Neural cell (in vitro differentiated cells): Measurements from ENCODE around the gene TMBIM1.

Experiments
- EP300 ChIP-seq: fragments of 450-650 bp; conservative IDR thresholded peaks from 2 replicates; pipeline ENCODE4 v1.6.1; 2014; ENCODE audit warnings: antibody characterized with exemption, mild to moderate bottlenecking, moderate library complexity; ENCODE audit not compliant: poor library complexity, severe bottlenecking
- EZH2 ChIP-seq: fragments of 200-600, 300-800 bp; shearing (Covaris generic), sonication (generic); IDR thresholded peaks from 2 replicates; pipeline ENCODE4 v1.6.1; 2014; ENCODE audit warnings: antibody characterized with exemption, low read length, borderline replicate concordance, mild to moderate bottlenecking; ENCODE audit not compliant: insufficient read depth, poor library complexity, severe bottlenecking
- MXI1 ChIP-seq: fragments of 450-650 bp; conservative IDR thresholded peaks from 2 replicates; pipeline ENCODE4 v1.6.1; 2014; ENCODE audit warnings: antibody characterized with exemption, mild to moderate bottlenecking; ENCODE audit not compliant: poor library complexity, severe bottlenecking
- POLR2AphosphoS5 ChIP-seq: IDR thresholded peaks from 2 replicates; pipeline ENCODE4 v1.6.1; 2012
- RAD21 ChIP-seq: fragments of 450-650 bp; conservative IDR thresholded peaks from 2 replicates; pipeline ENCODE4 v1.6.1; 2014; ENCODE audit warnings: antibody characterized with exemption, mild to moderate bottlenecking, moderate library complexity
- SMC3 ChIP-seq: fragments of 450-650 bp; conservative IDR thresholded peaks from 2 replicates; pipeline ENCODE4 v1.6.1; 2014; ENCODE audit warnings: antibody characterized with exemption, mild to moderate bottlenecking, moderate library complexity; ENCODE audit not compliant: poor library complexity
- TAF1 ChIP-seq: IDR thresholded peaks from 2 replicates; pipeline ENCODE4 v1.6.1; 2012; ENCODE audit warnings: low read depth
- TF ChIP-seq, protein P1 (sequence below): fragments of 450-650 bp; IDR thresholded peaks from 2 replicates; pipeline ENCODE4 v1.5.1; 2014; ENCODE audit warnings: antibody characterized with exemption, mild to moderate bottlenecking, moderate library complexity; ENCODE audit not compliant: poor library complexity, severe bottlenecking
- TF ChIP-seq, protein P2 (sequence below): IDR thresholded peaks from 2 replicates; pipeline ENCODE4 v1.6.1; 2012; ENCODE audit warnings: borderline replicate concordance

DNA sequence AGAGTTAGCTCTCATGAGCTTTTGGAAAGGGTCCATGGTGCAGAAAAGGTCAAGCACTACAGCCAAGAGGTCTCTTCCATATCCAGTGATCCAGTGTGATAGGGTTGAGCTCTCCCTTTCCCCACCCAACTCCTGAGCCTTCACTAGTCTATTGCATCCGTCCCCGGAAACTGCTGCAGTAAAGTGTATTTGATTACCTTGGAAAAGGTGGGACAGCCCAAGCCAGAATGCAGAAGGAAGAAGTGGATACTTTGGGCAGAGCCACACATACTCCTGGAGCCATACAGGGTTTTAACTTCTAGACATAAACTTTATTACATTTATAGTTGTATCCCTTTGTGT is 18.4 kb downstream of the TMBIM1 start:
- TF ChIP-seq, protein P1, sequence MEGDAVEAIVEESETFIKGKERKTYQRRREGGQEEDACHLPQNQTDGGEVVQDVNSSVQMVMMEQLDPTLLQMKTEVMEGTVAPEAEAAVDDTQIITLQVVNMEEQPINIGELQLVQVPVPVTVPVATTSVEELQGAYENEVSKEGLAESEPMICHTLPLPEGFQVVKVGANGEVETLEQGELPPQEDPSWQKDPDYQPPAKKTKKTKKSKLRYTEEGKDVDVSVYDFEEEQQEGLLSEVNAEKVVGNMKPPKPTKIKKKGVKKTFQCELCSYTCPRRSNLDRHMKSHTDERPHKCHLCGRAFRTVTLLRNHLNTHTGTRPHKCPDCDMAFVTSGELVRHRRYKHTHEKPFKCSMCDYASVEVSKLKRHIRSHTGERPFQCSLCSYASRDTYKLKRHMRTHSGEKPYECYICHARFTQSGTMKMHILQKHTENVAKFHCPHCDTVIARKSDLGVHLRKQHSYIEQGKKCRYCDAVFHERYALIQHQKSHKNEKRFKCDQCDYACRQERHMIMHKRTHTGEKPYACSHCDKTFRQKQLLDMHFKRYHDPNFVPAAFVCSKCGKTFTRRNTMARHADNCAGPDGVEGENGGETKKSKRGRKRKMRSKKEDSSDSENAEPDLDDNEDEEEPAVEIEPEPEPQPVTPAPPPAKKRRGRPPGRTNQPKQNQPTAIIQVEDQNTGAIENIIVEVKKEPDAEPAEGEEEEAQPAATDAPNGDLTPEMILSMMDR = no peak
- TF ChIP-seq POLR2AphosphoS5 = no peak
- TF ChIP-seq EP300 = no peak
- TF ChIP-seq RAD21 = no peak
- no peak for TF ChIP-seq MXI1
- TF ChIP-seq EZH2 = no peak
- TF ChIP-seq, protein P2, sequence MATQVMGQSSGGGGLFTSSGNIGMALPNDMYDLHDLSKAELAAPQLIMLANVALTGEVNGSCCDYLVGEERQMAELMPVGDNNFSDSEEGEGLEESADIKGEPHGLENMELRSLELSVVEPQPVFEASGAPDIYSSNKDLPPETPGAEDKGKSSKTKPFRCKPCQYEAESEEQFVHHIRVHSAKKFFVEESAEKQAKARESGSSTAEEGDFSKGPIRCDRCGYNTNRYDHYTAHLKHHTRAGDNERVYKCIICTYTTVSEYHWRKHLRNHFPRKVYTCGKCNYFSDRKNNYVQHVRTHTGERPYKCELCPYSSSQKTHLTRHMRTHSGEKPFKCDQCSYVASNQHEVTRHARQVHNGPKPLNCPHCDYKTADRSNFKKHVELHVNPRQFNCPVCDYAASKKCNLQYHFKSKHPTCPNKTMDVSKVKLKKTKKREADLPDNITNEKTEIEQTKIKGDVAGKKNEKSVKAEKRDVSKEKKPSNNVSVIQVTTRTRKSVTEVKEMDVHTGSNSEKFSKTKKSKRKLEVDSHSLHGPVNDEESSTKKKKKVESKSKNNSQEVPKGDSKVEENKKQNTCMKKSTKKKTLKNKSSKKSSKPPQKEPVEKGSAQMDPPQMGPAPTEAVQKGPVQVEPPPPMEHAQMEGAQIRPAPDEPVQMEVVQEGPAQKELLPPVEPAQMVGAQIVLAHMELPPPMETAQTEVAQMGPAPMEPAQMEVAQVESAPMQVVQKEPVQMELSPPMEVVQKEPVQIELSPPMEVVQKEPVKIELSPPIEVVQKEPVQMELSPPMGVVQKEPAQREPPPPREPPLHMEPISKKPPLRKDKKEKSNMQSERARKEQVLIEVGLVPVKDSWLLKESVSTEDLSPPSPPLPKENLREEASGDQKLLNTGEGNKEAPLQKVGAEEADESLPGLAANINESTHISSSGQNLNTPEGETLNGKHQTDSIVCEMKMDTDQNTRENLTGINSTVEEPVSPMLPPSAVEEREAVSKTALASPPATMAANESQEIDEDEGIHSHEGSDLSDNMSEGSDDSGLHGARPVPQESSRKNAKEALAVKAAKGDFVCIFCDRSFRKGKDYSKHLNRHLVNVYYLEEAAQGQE = no peak
- no peak for TF ChIP-seq SMC3
- no peak for TF ChIP-seq TAF1
